Keratinocyte (primary cell): ENCODE measurements around the gene PTBP3. TPM values are rescaled to one million over a fixed set of nuclear protein-coding genes. Genes with fewer than 3 reads are reported as not detected.

Experiments
- DNase-seq: peaks from one replicate; pipeline ENCODE4 v3.0.0-alpha.2; 2011; ENCODE audit warnings: low read depth, missing footprints, low spot score
- FAIRE-seq: peaks from 2 replicates; lab custom pipeline; 2011; peaks lifted over from hg19 to GRCh38; lab: Jason Lieb, UNC
- H2AFZ ChIP-seq: 2 replicates; pipeline ENCODE4 v1.6.0; 2012; ENCODE audit warnings: low read length, control low read depth, inconsistent platforms; ENCODE audit not compliant: control insufficient read depth
- H3K27ac ChIP-seq: 2 replicates; pipeline ENCODE4 v1.5.1; 2011; ENCODE audit warnings: low read length; ENCODE audit not compliant: control insufficient read depth, insufficient read depth
- H3K27me3 ChIP-seq: 3 replicates; pipeline ENCODE4 v1.6.0; 2011; ENCODE audit warnings: low read length; ENCODE audit not compliant: control insufficient read depth, insufficient read depth; ENCODE audit errors: extremely low read depth
- H3K36me3 ChIP-seq, 2 experiments: 2 replicates in 1 of 2; 3 replicates in 1 of 2; pipeline ENCODE4 v1.5.1; 2011; ENCODE audit warnings: low read length in 2 of 2, mild to moderate bottlenecking in 1 of 2; ENCODE audit not compliant: control insufficient read depth in 2 of 2, insufficient read depth in 2 of 2; ENCODE audit errors: extremely low read depth in 1 of 2
- H3K4me1 ChIP-seq: 3 replicates; pipeline ENCODE4 v1.5.1; 2011; ENCODE audit warnings: low read length; ENCODE audit not compliant: control insufficient read depth, insufficient read depth; ENCODE audit errors: extremely low read depth
- H3K4me2 ChIP-seq: 3 replicates; pipeline ENCODE4 v1.6.0; 2011; ENCODE audit warnings: low read depth, low read length; ENCODE audit not compliant: control insufficient read depth, insufficient read depth; ENCODE audit errors: extremely low read depth
- H3K4me3 ChIP-seq, 3 experiments: fragments of 200-600 bp in 1 of 3; sonication (generic) in 1 of 3; 2 replicates in 2 of 3; 3 replicates in 1 of 3; pipeline ENCODE4 v1.5.1; 2011 to 2016; ENCODE audit warnings: low read length in 3 of 3, mild to moderate bottlenecking in 3 of 3, control low read depth in 2 of 3, inconsistent platforms in 1 of 3, low read depth in 1 of 3, mixed read lengths in 1 of 3, mixed run types in 1 of 3, moderate library complexity in 1 of 3; ENCODE audit not compliant: control insufficient read depth in 2 of 3, insufficient read depth in 2 of 3; ENCODE audit errors: extremely low read depth in 1 of 3
- H3K79me2 ChIP-seq: 2 replicates; pipeline ENCODE4 v1.6.0; 2012; ENCODE audit warnings: low read length; ENCODE audit not compliant: control insufficient read depth, insufficient read depth
- H3K9ac ChIP-seq: 3 replicates; pipeline ENCODE4 v1.6.0; 2011; ENCODE audit warnings: low read length; ENCODE audit not compliant: control insufficient read depth, insufficient read depth; ENCODE audit errors: extremely low read depth
- H3K9me1 ChIP-seq: 3 replicates; pipeline ENCODE4 v1.6.0; 2011; ENCODE audit warnings: low read length; ENCODE audit not compliant: control insufficient read depth, insufficient read depth; ENCODE audit errors: extremely low read depth
- H3K9me3 ChIP-seq: 2 replicates; pipeline ENCODE4 v1.5.1; 2012; ENCODE audit warnings: low read depth, low read length; ENCODE audit not compliant: control insufficient read depth
- H4K20me1 ChIP-seq: 3 replicates; pipeline ENCODE4 v1.6.0; 2011; ENCODE audit warnings: low read length; ENCODE audit not compliant: control insufficient read depth, insufficient read depth; ENCODE audit errors: extremely low read depth
- CTCF ChIP-seq, 3 experiments: IDR thresholded peaks in 1 of 3; conservative IDR thresholded peaks in 1 of 3; optimal IDR thresholded peaks in 1 of 3; 2 replicates in 2 of 3; 3 replicates in 1 of 3; pipeline versions ENCODE3 to v1.5.1; 2011; ENCODE audit warnings: low read length in 3 of 3, mild to moderate bottlenecking in 3 of 3, moderate library complexity in 2 of 3, control low read depth in 1 of 3, inconsistent platforms in 1 of 3; ENCODE audit not compliant: insufficient read depth in 2 of 3; ENCODE audit errors: extremely low read depth in 1 of 3
- EZH2 ChIP-seq: IDR thresholded peaks from one replicate; pipeline ENCODE4 v1.6.1; 2012; ENCODE audit warnings: inconsistent platforms, mild to moderate bottlenecking, low read length, moderate library complexity
- dilution Hi-C: fragments of 300-500 bp; cut with MboI; formaldehyde crosslinking; loops from one replicate; pipeline ENCODE4 v1.7.0; 2020; ENCODE audit warnings: low sequenced_read_pairs; ENCODE audit not compliant: extremely low pct_ligation_motif_present
- polyA plus RNA-seq, 5 experiments: library from polyadenylated mRNA; depleted of rRNA in 3 of 5; stranded (reverse) in 3 of 5; stranded (forward) in 1 of 5; unstranded in 1 of 5; fragments of >200 nt; gene quantifications; 1 replicate in 1 of 5; 2 replicates in 3 of 5; 3 replicates in 1 of 5; pipeline versions ENCODE4 v1.2.1 to v1.2.3, GENCODE V29; 2011 to 2012; ENCODE audit warnings: missing spikeins in 2 of 5, low read depth in 1 of 5, low replicate concordance in 1 of 5

PTBP3 gene
- polyA plus RNA-seq, 1 donor (not counting 4 experiments of a cell fraction or from before 2014, with no cell fraction given), result 51.0 TPM

- H3K9me1 ChIP-seq, result no peaks in the 10 kb centered on the region
- peaks cover 2 to 4% of the 10 kb centered on the region in 2 experiments for H3K36me3 ChIP-seq
- no peaks in the 10 kb centered on the region for H3K9me3 ChIP-seq
- H3K27me3 ChIP-seq, result no peaks in the 10 kb centered on the region
- dilution Hi-C loops, result no loop called here
- peaks cover 10% of the 10 kb centered on the region for H3K4me1 ChIP-seq
- FAIRE-seq (no peak), DNase-seq (no peak)
- H3K79me2 ChIP-seq, result peaks cover 16% of the 10 kb centered on the region
- H4K20me1 ChIP-seq, result no peaks in the 10 kb centered on the region
- no peak overlapping the region for H3K4me3 ChIP-seq
- H3K4me2 ChIP-seq, result no peak overlapping the region
- no peak overlapping the region for H3K9ac ChIP-seq
- H2AFZ ChIP-seq, result no peak overlapping the region
- peak overlapping the region; percentile 10 for H3K27ac ChIP-seq
- TF ChIP-seq EZH2, result no peak
- no peak for TF ChIP-seq CTCF (optimal IDR thresholded peaks at IDR 0.05 in 1 of 3, IDR thresholded peaks at IDR 0.05 in 1 of 3, conservative IDR thresholded peaks at IDR 0.05 in 1 of 3; ENCODE audit: extremely low read depth in 1 of 3, insufficient read depth in 2 of 3, low read length in 3 of 3)
Measured at GRCh38 chr9:112233769-112234168, 99.7 kb downstream of the PTBP3 start.

- FAIRE-seq (no peak), DNase-seq (no peak)
- Histone ChIP-seq H4K20me1 (no peaks in the 10 kb centered on the region), H3K27ac (no peak overlapping the region), H3K36me3 (peaks cover 4 to 9% of the 10 kb centered on the region in 2 experiments), H3K27me3 (no peaks in the 10 kb centered on the region), H3K4me2 (no peak overlapping the region), H2AFZ (no peak overlapping the region), H3K9ac (no peak overlapping the region), H3K9me1 (no peaks in the 10 kb centered on the region), H3K79me2 (peaks cover 8% of the 10 kb centered on the region), H3K4me3 (no peak overlapping the region), H3K4me1 (peaks cover 10% of the 10 kb centered on the region), H3K9me3 (no peaks in the 10 kb centered on the region)
- dilution Hi-C loops, result no loop called here
- TF ChIP-seq CTCF (optimal IDR thresholded peaks at IDR 0.05 in 1 of 3, IDR thresholded peaks at IDR 0.05 in 1 of 3, conservative IDR thresholded peaks at IDR 0.05 in 1 of 3; ENCODE audit: extremely low read depth in 1 of 3, insufficient read depth in 2 of 3, low read length in 3 of 3) (no peak), EZH2 (no peak)
Measured at GRCh38 chr9:112232233-112232632, 101.2 kb downstream of the PTBP3 start.
